CD1c-positive myeloid dendritic cell (primary cell): ENCODE results near the gene TMEM53.

Experiments used
- DNase-seq: peaks from one replicate; pipeline ENCODE4 v3.0.0-alpha.2; 2016; ENCODE audit errors: extremely low spot score

TMEM53 gene

GRCh38 chr1:44628962-44629756 is 45.1 kb downstream of the TMEM53 start:
- DNase-seq, result no peak

GRCh38 chr1:44625348-44625747 is 48.9 kb downstream of the TMEM53 start:
- DNase-seq, result no peak

GRCh38 chr1:44624268-44624901 is 49.9 kb downstream of the TMEM53 start:
- no peak for DNase-seq

GRCh38 chr1:44621841-44622286 is 52.4 kb downstream of the TMEM53 start:
- DNase-seq, result no peak

- DNase-seq, result no peak
Measured at GRCh38 chr1:44620072-44620471, 54.2 kb downstream of the TMEM53 start.

GRCh38 chr1:44619261-44619900 is 54.9 kb downstream of the TMEM53 start:
- DNase-seq, result no peak

- no peak for DNase-seq
Measured at GRCh38 chr1:44617703-44618029, 56.6 kb downstream of the TMEM53 start.

- no peak for DNase-seq
Measured at GRCh38 chr1:44616991-44617702, 57.1 kb downstream of the TMEM53 start.

- DNase-seq, result no peak
Measured at GRCh38 chr1:44616284-44616990, 57.8 kb downstream of the TMEM53 start.

- DNase-seq, result no peak
Measured at GRCh38 chr1:44613941-44614340, 60.3 kb downstream of the TMEM53 start.

GRCh38 chr1:44611866-44612265 is 62.4 kb downstream of the TMEM53 start:
- no peak for DNase-seq

- DNase-seq, result no peak
Measured at GRCh38 chr1:44611419-44611818, 62.9 kb downstream of the TMEM53 start.

- DNase-seq, result no peak
Measured at GRCh38 chr1:44610527-44611148, 63.6 kb downstream of the TMEM53 start.

- DNase-seq, result no peak
Measured at GRCh38 chr1:44609768-44610526, 64.3 kb downstream of the TMEM53 start.

- DNase-seq, result no peak
Measured at GRCh38 chr1:44609412-44609767, 64.9 kb downstream of the TMEM53 start.

- no peak for DNase-seq
Measured at GRCh38 chr1:44608141-44608540, 66.1 kb downstream of the TMEM53 start.

- DNase-seq, result no peak
Measured at GRCh38 chr1:44606701-44607281, 67.5 kb downstream of the TMEM53 start.

- DNase-seq, result no peak
Measured at GRCh38 chr1:44605914-44606615, 68.2 kb downstream of the TMEM53 start.

GRCh38 chr1:44604157-44604955 is 69.9 kb downstream of the TMEM53 start:
- no peak for DNase-seq
